ENCODE data around the gene MCM10.

DNA sequence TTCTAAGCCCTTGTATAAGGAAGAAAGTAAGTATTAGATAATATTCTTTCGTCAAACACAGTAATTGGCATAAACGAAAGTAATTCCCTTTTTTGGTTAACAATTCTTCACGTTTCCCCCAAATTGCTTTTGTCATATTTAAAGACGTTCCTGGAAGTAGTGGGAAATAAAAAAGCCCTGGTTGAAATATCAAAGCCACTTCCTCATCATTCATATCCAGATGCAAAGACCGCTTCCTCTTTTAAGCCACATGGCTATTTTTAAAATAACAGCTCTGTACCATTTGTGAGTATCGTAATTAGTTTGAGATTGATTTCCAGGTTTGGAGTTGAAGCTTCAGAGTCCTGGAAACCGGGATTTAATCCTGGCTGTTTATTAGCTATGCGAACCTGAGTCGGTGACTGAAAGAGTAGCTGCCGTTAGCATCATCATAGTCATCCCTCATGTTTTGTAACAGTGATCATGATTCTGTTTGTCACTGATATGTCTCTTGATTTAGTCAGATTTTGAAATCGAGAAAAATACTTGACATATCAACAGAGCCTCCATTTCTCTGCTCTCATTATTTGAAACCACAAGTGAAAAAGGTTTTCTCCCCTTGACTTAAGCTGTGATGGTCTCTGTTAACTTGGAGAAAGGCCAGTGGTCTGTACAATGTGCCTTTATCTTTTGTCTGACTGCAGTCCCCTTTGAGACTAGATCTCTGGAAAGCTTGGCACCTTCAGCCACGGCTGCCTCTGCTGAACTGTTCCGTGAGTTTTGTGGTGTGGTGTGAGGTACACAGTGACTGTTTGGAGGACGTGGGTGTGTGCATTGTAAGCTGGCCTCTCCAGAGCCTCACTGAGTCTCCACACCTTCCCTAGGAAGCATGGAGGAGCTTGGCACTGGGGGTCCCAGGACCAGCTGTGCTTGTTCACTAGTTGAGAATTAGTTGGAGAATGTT is 43.2 kb upstream of the MCM10 start:
- TF ChIP-seq, protein P1, sequence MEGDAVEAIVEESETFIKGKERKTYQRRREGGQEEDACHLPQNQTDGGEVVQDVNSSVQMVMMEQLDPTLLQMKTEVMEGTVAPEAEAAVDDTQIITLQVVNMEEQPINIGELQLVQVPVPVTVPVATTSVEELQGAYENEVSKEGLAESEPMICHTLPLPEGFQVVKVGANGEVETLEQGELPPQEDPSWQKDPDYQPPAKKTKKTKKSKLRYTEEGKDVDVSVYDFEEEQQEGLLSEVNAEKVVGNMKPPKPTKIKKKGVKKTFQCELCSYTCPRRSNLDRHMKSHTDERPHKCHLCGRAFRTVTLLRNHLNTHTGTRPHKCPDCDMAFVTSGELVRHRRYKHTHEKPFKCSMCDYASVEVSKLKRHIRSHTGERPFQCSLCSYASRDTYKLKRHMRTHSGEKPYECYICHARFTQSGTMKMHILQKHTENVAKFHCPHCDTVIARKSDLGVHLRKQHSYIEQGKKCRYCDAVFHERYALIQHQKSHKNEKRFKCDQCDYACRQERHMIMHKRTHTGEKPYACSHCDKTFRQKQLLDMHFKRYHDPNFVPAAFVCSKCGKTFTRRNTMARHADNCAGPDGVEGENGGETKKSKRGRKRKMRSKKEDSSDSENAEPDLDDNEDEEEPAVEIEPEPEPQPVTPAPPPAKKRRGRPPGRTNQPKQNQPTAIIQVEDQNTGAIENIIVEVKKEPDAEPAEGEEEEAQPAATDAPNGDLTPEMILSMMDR (IDR thresholded peaks at IDR 0.05 in 2 of 3, conservative IDR thresholded peaks at IDR 0.05 in 1 of 3; ENCODE audit: borderline replicate concordance in 1 of 3, insufficient read depth in 1 of 3, low read depth in 2 of 3, low read length in 2 of 3): no peak
- no peak for TF ChIP-seq ZNF274 (IDR thresholded peaks at IDR 0.05; ENCODE audit: low read depth, low read length)
- TF ChIP-seq, protein P2, sequence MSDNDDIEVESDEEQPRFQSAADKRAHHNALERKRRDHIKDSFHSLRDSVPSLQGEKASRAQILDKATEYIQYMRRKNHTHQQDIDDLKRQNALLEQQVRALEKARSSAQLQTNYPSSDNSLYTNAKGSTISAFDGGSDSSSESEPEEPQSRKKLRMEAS (IDR thresholded peaks at IDR 0.05): no peak

Data from HCT116 (cell line).